H1 (cell line): ENCODE measurements around the gene PRIMPOL. TPM values are rescaled to one million over a fixed set of nuclear protein-coding genes. Genes with fewer than 3 reads are reported as not detected.

Experiments used
- ASH2L ChIP-seq: fragments of 200-600, 300-600 bp; sonication (generic); IDR thresholded peaks from one replicate; pipeline ENCODE4 v1.7.1; 2017; ENCODE audit warnings: low read length
- CBX5 ChIP-seq: fragments of 300-800, 300-1000 bp; sonication (generic); IDR thresholded peaks from 2 replicates; pipeline ENCODE4 v1.7.1; 2016; ENCODE audit warnings: antibody characterized with exemption, low read length, low read depth
- CHD1 ChIP-seq: IDR thresholded peaks from 2 replicates; pipeline ENCODE4 v1.6.1; 2012; ENCODE audit warnings: low read depth, low read length, improper control_type of control experiment
- CHD7 ChIP-seq: fragments of 300-600 bp; sonication (generic); IDR thresholded peaks from 2 replicates; pipeline ENCODE4 v1.7.1; 2012; ENCODE audit warnings: low read length, moderate library complexity, mild to moderate bottlenecking, inconsistent platforms; ENCODE audit not compliant: insufficient replicate concordance
- CREB1 ChIP-seq: IDR thresholded peaks from 2 replicates; pipeline ENCODE4 v1.6.1; 2012; ENCODE audit warnings: inconsistent platforms
- EP300 ChIP-seq, 2 experiments: IDR thresholded peaks; 1 replicate in 1 of 2; 2 replicates in 1 of 2; pipeline ENCODE4 v1.6.1; 2011 to 2012; ENCODE audit warnings: low read depth in 2 of 2, low read length in 2 of 2, mild to moderate bottlenecking in 2 of 2, borderline replicate concordance in 1 of 2, inconsistent platforms in 1 of 2, moderate library complexity in 1 of 2
- KDM4A ChIP-seq: IDR thresholded peaks from one replicate; pipeline ENCODE4 v1.7.1; 2012; ENCODE audit warnings: low read depth, mild to moderate bottlenecking, moderate library complexity, low read length, inconsistent platforms; ENCODE audit not compliant: severe bottlenecking
- POLR2AphosphoS5 ChIP-seq: IDR thresholded peaks from 2 replicates; pipeline ENCODE4 v1.6.1; 2011; ENCODE audit warnings: low read depth, low read length
- SIN3A ChIP-seq, 2 experiments: IDR thresholded peaks in 1 of 2; conservative IDR thresholded peaks in 1 of 2; 2 replicates each; pipeline ENCODE4 v1.6.1; 2011 to 2012; ENCODE audit warnings: low read length in 2 of 2, improper control_type of control experiment in 1 of 2, low read depth in 1 of 2, mild to moderate bottlenecking in 1 of 2
- SIX5 ChIP-seq: IDR thresholded peaks from 2 replicates; pipeline ENCODE4 v1.6.1; 2011; ENCODE audit warnings: mild to moderate bottlenecking, low read depth, low read length
- polyA plus RNA-seq, 7 experiments: library from polyadenylated mRNA; depleted of rRNA in 3 of 7; stranded (reverse) in 5 of 7; unstranded in 2 of 7; fragments of >200 nt in 5 of 7; fragments of 200-250 nt in 2 of 7; gene quantifications; 1 replicate in 5 of 7; 2 replicates in 1 of 7; 4 replicates in 1 of 7; pipeline versions ENCODE4 v1.2.1 to v1.2.3, GENCODE V29; 2011 to 2013; ENCODE audit warnings: missing spikeins in 2 of 7, mixed read lengths in 2 of 7
- total RNA-seq: library from RNA; stranded (reverse); fragmentation: NEBNext Ultra II Directional; extraction: Animal tissue kit (Norgen Biotek cat#: 25700); gene quantifications from 2 replicates; pipeline ENCODE4 v1.2.1, GENCODE V29; 2021

Gene PRIMPOL
- total and polyA plus RNA-seq, 2 of the 8 experiments (the other 6 are each of a cell fraction or from before 2014, with no cell fraction given), result 4.4 to 6.7 TPM

- TF ChIP-seq CHD7 (no peak), SIX5 (no peak), KDM4A (no peak), SIN3A (conservative IDR thresholded peaks at IDR 0.05 in 1 of 2, IDR thresholded peaks at IDR 0.05 in 1 of 2; ENCODE audit: low read depth in 1 of 2, low read length in 2 of 2) (peak; percentile 54 to 89; a peak in 2 of 4 replicates), CHD1 (no peak), EP300 (IDR thresholded peaks at IDR 0.05; ENCODE audit: borderline replicate concordance in 1 of 2, low read depth in 2 of 2, low read length in 2 of 2) (peak in 1 of 2 experiments; percentile 88; a peak in 1 of 3 replicates), ASH2L (peak; percentile 84), CREB1 (peak; percentile 88), CBX5 (no peak), POLR2AphosphoS5 (peak; percentile 32; the same call in 1 of the 2 replicates)
Measured at GRCh38 chr4:184733654-184734524, 84.4 kb downstream of the PRIMPOL start, which contains the start of gene CENPU (continued).
